A673 (cell line): Measurements from ENCODE around the gene ELK3.

Experiments used
- CTCF ChIP-seq: fragments of 300-800, 200-600 bp; sonication (generic); conservative IDR thresholded peaks from 2 replicates; pipeline ENCODE4 v1.5.1; 2017; ENCODE audit warnings: low read depth, mild to moderate bottlenecking, antibody characterized with exemption, low read length, moderate library complexity, mixed read lengths
- EZH2 ChIP-seq: fragments of 200-600 bp; sonication (generic); IDR thresholded peaks from 2 replicates; pipeline ENCODE4 v1.6.1; 2017; ENCODE audit warnings: borderline replicate concordance, low read depth, mild to moderate bottlenecking, mixed read lengths, antibody characterized with exemption, low read length; ENCODE audit not compliant: poor library complexity, severe bottlenecking

GRCh38 chr12:96171905-96172304, 22.3 kb upstream of the ELK3 start:
- TF ChIP-seq EZH2 (no peak), CTCF (no peak)
